Activated CD8-positive, alpha-beta memory T cell treated with anti-CD3 and anti-CD28 coated beads for 36 hours (primary cell): ENCODE measurements around the gene FREM1. TPM values are rescaled to one million over a fixed set of nuclear protein-coding genes. Genes with fewer than 3 reads are reported as not detected.

Experiments used
- CTCF ChIA-PET: fragments of 350-600 bp; sonication (Branson Sonifier 250); formaldehyde crosslinking; loops from one replicate; lab custom pipeline; 2021; ENCODE audit warnings: antibody characterized with exemption; lab: Charles Lee
- POLR2A ChIA-PET: fragments of 350-600 bp; sonication (Branson Sonifier 250); formaldehyde crosslinking; loops from one replicate; lab custom pipeline; 2021; ENCODE audit warnings: antibody characterized with exemption; lab: Charles Lee
- total RNA-seq, 2 experiments: library from RNA; stranded (reverse); gene quantifications; one replicate each; pipeline ENCODE4 v1.2.3, GENCODE V29; 2021

Gene FREM1
- total RNA-seq, 2 experiments from 2014 or later = not detected

DNA sequence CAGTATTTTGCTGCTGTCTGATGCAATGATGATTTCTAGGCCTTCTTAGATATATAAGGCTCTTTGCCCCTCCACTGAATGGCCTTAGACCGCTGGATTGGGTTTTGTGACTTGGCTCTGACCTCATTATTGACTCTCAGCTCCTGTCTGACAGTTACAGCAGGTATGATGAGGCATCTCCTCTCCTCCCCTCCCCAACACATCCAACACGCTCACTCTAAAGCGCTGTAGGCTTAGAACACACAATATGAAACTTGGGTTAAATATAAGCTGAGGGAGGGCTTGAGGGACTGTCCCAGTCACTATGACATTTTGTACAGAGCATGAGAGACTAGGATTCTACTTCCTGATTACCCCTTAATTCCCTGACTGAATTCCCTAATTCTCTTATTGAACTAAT lies 168.9 kb downstream of the FREM1 start:
- ChIA-PET CTCF (no interaction called here), POLR2A (no interaction called here)

GRCh38 chr9:14733133-14733532 lies 177.1 kb downstream of the FREM1 start:
- ChIA-PET CTCF (no interaction called here), POLR2A (no interaction called here)

- ChIA-PET POLR2A (no interaction called here), CTCF (no interaction called here)
Measured at GRCh38 chr9:14731294-14731981, 178.8 kb downstream of the FREM1 start.

- CTCF ChIA-PET = no interaction called here
- POLR2A ChIA-PET = no interaction called here
Measured at GRCh38 chr9:14730461-14730898, 179.7 kb downstream of the FREM1 start.

- ChIA-PET CTCF (no interaction called here), POLR2A (no interaction called here)
Measured at GRCh38 chr9:14723301-14723700, 186.9 kb downstream of the FREM1 start.

GRCh38 chr9:14722391-14723035 lies 187.7 kb downstream of the FREM1 start, which contains the start of gene CER1:
Gene CER1 (minus strand): TSS chr9:14722733. CDS start chr9:14722672, 61 bp downstream.
- ChIA-PET CTCF (interaction anchor here (0.7 kb wide), 1 partner anchor 126 kb away, joined by 4 read pairs; no protein-coding TSS in a partner anchor), POLR2A (no interaction called here)

GRCh38 chr9:14719231-14719923 lies 190.9 kb downstream of the FREM1 start:
- ChIA-PET CTCF (no interaction called here), POLR2A (no interaction called here)

GRCh38 chr9:14715102-14715501 lies 195.1 kb downstream of the FREM1 start:
- ChIA-PET POLR2A (no interaction called here), CTCF (no interaction called here)

- CTCF ChIA-PET = interaction anchor here (1.1 kb wide), 1 partner anchor 54 kb away, joined by 3 read pairs; no protein-coding TSS in a partner anchor
- POLR2A ChIA-PET = no interaction called here
Measured at GRCh38 chr9:14713187-14713767, 197.0 kb downstream of the FREM1 start.

DNA sequence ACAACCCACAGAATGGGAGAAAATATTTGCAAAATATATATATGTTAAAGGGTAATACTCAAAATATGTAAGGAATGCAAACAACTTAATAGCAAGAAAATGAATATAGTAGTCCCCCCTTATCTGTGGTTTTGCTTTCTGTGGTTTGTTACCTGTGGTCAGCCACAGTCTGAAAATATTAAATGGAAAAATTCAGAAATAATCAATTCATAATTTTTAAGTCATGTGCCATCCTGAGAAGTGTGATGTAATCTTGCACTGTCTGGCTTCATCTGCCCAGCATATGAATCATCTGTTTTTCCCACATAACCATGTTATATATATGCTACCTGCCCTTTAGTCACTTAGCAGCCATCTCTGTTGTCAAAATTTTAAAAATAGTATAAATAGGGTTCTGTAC lies 199.4 kb downstream of the FREM1 start:
- ChIA-PET POLR2A (no interaction called here), CTCF (no interaction called here)

- CTCF ChIA-PET = no interaction called here
- POLR2A ChIA-PET = no interaction called here
Measured at GRCh38 chr9:14706530-14707140, 203.6 kb downstream of the FREM1 start.

GRCh38 chr9:14705079-14705478 lies 205.1 kb downstream of the FREM1 start:
- POLR2A ChIA-PET = no interaction called here
- CTCF ChIA-PET = no interaction called here

DNA sequence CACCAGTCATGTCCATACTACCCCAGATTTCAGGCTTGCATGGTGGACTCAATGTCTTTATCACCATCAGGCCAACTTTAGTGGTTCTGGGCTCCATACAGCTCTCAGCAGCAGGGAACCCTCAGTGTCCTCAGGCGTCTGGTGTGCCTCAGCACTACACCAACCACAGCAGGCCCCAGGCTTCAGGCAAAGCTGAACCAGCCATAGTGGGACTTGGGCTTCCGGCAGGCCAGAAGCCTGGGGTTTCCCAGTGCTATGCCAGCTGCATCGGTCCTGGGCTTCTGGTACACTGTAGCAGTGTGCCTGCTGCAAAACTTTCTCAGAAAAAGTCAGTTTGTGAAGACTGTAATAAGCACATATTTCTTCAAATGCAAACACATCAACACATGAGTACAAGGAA lies 205.9 kb downstream of the FREM1 start:
- POLR2A ChIA-PET = no interaction called here
- CTCF ChIA-PET = no interaction called here

GRCh38 chr9:14702200-14702720 lies 208.0 kb downstream of the FREM1 start:
- CTCF ChIA-PET = no interaction called here

DNA sequence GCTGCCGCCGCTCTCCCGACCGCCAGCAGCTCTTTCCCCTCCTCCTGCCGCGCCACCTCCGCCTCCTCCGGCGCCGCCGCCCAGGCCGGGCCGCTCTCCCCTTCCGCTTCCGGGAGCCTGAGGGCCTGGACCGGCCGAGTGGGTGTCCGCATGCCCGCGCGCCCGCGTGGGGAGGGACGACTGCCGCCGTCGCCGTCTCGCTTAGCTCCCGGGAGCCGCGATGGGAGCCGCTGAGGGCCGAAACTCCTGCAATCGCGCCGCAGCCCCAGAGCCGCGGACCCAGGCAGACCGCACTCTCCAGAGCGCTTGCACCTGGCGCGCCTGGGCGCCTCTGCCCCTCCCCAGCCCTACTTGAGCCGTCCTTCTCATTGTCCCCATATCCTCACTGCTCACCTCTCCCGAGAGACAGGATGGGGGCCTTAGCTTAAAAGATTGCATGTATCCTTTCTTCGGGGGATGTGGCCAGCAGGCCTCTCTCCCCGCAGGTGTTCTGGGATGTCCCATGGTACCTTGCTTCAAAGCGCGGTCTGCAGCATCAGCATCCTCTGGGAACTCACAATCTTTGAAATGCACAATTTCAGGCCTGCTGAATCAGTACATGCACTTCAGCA lies 216.9 kb downstream of the FREM1 start, which contains the start of gene ZDHHC21:
TSS of gene ZDHHC21 (minus strand) at position 182 of the 611 bp plus-strand sequence. CDS start 19,092 bp downstream, outside the sequence.
- CTCF ChIA-PET = no interaction called here
- POLR2A ChIA-PET = no interaction called here

More at GRCh38 chr9:14702200-14702720, 208.0 kb downstream of the FREM1 start:
- POLR2A ChIA-PET = no interaction called here

GRCh38 chr9:14692470-14693250 lies 217.6 kb downstream of the FREM1 start:
- CTCF ChIA-PET = no interaction called here

GRCh38 chr9:14690948-14691730 lies 219.1 kb downstream of the FREM1 start:
- CTCF ChIA-PET = no interaction called here

More at GRCh38 chr9:14692470-14693250, 217.6 kb downstream of the FREM1 start:
- POLR2A ChIA-PET = no interaction called here

More at GRCh38 chr9:14690948-14691730, 219.1 kb downstream of the FREM1 start:
- POLR2A ChIA-PET = no interaction called here
